Measurements from ENCODE around the gene EIF2S3.
A peak's percentile ranks its signal among the peaks of the same experiment; 100 is the strongest.

The EIF2S3 gene

GRCh38 chrX:24054182-24055042 lies at the start of gene EIF2S3:
TSS of gene EIF2S3 (plus strand) at chrX:24054956. CDS start at chrX:24054969, 13 bp downstream.
- TF ChIP-seq CTCF (IDR thresholded peaks at IDR 0.05; ENCODE audit: low read depth, low read length): peak; percentile 62
- DNase-seq (ENCODE audit: extremely low read depth, low read depth): peak; percentile 94

- TF ChIP-seq CTCF (IDR thresholded peaks at IDR 0.05; ENCODE audit: low read depth, low read length): no peak
- no peak for DNase-seq (ENCODE audit: extremely low read depth, low read depth)
Measured at GRCh38 chrX:24005028-24005427, 49.7 kb upstream of the EIF2S3 start.

- DNase-seq (ENCODE audit: extremely low read depth, low read depth): no peak
- no peak for TF ChIP-seq CTCF (IDR thresholded peaks at IDR 0.05; ENCODE audit: low read depth, low read length)
Measured at GRCh38 chrX:24005867-24006266, 48.9 kb upstream of the EIF2S3 start.

GRCh38 chrX:24012266-24012665 lies 42.5 kb upstream of the EIF2S3 start:
- DNase-seq (ENCODE audit: extremely low read depth, low read depth): no peak
- no peak for TF ChIP-seq CTCF (IDR thresholded peaks at IDR 0.05; ENCODE audit: low read depth, low read length)

- DNase-seq (ENCODE audit: extremely low read depth, low read depth): no peak
- TF ChIP-seq CTCF (IDR thresholded peaks at IDR 0.05; ENCODE audit: low read depth, low read length): no peak
Measured at GRCh38 chrX:24014388-24015018, 40.3 kb upstream of the EIF2S3 start.

GRCh38 chrX:24017674-24018073 lies 37.1 kb upstream of the EIF2S3 start:
- DNase-seq (ENCODE audit: extremely low read depth, low read depth): no peak
- TF ChIP-seq CTCF (IDR thresholded peaks at IDR 0.05; ENCODE audit: low read depth, low read length): no peak

- TF ChIP-seq CTCF (IDR thresholded peaks at IDR 0.05; ENCODE audit: low read depth, low read length): no peak
- no peak for DNase-seq (ENCODE audit: extremely low read depth, low read depth)
Measured at GRCh38 chrX:24018809-24019208, 35.9 kb upstream of the EIF2S3 start.

Data from AG09319 (cell line).